ENCODE results near the gene STOM.
"Not testable (repeated sequence)": the region's sequence is repeated elsewhere in the genome, so short reads cannot be mapped to it uniquely, and the experiment has no call there.

STOM gene

DNA sequence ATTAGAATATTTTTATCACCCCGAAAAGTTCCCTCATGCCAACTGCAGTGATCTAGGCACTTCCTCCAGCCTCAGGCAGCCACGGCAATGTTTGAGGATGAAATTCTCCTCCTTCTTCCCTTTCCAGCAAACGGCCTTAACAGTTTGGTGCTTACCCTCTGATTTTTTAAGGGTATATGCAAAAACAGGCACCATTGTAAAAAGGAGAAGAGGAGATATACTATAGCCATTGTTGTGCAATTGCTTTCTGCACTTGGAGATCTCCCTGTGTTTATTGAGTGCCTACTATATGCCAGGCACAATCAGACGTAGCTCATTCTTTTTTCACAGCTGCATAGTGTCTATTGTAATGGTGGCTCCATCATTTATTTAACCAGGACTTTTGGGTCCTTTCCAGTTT lies 72.7 kb downstream of the STOM start:
- TF ChIP-seq Cebpa-rat (IDR thresholded peaks at IDR 0.05) = no peak
- no peak overlapping the region for H3K9ac ChIP-seq
- H3K27me3 ChIP-seq = no peaks in the 10 kb centered on the region
- no peak overlapping the region for H3K4me3 ChIP-seq
- H3K4me2 ChIP-seq = peak overlapping the region; percentile 98; the same call in 1 of the 2 replicates
- H3K4me1 ChIP-seq = peaks cover 79% of the 10 kb centered on the region
- H3K27ac ChIP-seq = no peak overlapping the region
- peaks cover 7% of the 10 kb centered on the region for H3K36me3 ChIP-seq
- no peaks in the 10 kb centered on the region for H4K20me1 ChIP-seq
- no peaks in the 10 kb centered on the region for H3K9me3 ChIP-seq

DNA sequence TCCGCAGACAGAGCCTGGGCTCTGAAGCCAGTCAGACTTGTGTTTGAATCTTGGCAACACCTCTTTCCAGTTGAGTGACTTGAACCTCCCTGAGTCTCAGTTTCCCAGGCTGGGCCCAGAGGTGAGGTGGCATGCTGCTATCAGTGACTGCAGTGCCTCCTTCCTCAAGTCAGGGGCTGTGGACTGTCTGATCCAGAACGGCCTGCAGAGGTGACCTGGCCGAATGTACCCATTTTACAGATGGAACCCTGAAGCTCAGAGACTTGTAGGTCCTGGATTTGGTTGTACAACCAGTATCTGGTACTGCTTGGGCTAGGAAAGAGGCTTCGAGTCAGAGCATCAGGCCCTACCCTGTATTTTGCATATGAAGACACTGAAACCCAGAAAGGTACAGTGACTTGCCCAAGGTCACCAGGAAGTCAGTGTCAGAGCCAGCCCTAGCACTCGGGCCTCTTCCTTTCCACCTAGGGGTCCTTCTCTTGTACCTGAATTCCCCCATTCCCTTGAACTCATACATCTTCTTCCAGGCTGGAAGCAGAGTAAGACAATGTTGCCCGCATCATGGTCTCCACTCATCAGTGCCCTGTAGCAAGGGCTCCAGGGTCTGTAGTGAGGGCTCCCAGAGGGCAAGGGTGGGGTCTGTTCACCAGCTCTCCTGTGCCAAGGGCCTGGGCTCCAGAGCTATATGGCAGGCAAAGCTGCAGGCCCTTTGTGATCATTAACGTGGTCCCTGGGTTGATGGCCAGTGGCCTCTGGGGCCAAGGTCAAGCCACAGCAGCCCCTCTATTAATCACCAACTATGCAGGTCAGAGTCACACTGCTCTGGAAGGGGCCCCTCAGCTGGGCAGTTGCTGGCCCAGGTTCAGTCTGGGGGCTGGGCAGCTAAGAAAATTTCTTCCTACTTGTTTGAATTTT lies 73.6 kb downstream of the STOM start:
- no peaks in the 10 kb centered on the region for H4K20me1 ChIP-seq
- H3K36me3 ChIP-seq = no peaks in the 10 kb centered on the region
- peak overlapping the region; percentile 21; the same call in 1 of the 2 replicates for H3K27ac ChIP-seq
- TF ChIP-seq Cebpa-rat (IDR thresholded peaks at IDR 0.05) = no peak
- 0 out of 2 replicates have a peak overlapping the region, but pooled peaks have one; percentile 12 for H3K4me2 ChIP-seq
- no peaks in the 10 kb centered on the region for H3K9me3 ChIP-seq
- H3K27me3 ChIP-seq = no peaks in the 10 kb centered on the region
- H3K4me1 ChIP-seq = peaks cover 88% of the 10 kb centered on the region
- no peak overlapping the region for H3K4me3 ChIP-seq
- H3K9ac ChIP-seq = no peak overlapping the region

DNA sequence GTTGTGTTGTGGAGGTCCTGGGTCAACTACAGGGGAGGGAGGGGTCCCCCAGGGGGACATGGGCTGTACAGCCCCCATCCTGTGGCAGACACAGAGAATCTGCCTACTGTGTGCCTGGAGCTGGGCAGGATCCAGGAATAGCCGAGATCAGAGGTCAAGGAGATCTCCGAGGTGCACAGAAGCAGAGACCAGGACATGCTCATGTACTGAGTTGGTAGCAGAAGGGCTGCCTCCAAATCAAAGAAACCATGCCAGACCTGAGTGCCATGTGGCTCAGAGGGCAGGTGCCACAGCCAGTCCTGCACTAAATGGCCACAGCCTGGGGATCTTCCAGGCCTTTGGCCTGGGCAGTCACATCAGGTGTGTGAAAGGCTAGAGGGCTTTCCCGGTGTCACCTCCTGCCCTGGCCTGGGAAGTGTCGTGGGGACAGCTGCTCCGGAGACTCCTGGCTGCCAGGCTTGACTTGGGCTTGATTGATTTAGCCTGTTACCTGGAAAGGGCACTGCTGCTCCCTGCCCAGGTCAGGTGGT lies 74.3 kb downstream of the STOM start:
- no peaks in the 10 kb centered on the region for H4K20me1 ChIP-seq
- no peaks in the 10 kb centered on the region for H3K36me3 ChIP-seq
- H3K4me3 ChIP-seq = no peak overlapping the region
- TF ChIP-seq Cebpa-rat (IDR thresholded peaks at IDR 0.05) = no peak
- H3K9ac ChIP-seq = no peak overlapping the region
- no peaks in the 10 kb centered on the region for H3K27me3 ChIP-seq
- no peaks in the 10 kb centered on the region for H3K9me3 ChIP-seq
- H3K4me2 ChIP-seq = no peak overlapping the region
- H3K4me1 ChIP-seq = peaks cover 83% of the 10 kb centered on the region
- 0 out of 2 replicates have a peak overlapping the region, but pooled peaks have one; percentile 26 for H3K27ac ChIP-seq

DNA sequence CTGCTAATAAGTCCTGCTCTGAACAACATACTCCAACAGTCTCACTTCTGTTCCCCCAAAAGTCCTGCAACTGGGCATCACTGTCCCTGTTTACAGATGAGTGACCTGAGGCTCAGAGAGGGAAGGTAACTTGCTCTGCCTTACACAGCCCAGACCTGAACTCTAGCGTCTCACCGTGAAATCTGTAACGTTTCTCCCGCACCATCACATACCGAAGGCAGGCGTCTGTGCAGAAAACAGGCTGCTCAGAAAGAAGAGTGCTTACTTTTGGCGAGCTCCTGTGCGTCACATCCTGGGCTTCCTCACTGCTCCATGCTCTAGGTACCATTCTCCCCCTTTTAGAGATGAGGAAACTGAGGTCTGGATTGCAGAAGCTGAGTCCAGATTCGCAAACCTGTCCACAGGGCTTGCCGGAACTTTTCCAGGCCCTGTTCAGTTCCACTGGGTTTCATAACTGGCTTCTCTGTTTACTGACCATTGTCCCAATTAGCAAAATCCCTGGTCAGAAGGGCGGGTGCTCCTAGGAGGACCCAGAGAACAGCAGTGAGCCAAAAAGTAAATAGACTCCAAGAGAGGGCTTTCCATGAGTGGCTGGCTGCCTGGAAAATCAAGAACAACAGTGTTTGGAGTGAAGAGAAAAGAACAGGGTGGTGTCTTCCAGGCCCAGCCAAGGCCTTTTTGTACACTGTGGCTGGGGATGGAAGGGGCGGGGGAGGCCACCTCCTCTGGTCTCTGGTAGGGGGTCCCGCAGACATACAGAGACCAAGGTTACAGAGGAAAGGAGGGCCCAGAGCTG lies 75.0 kb downstream of the STOM start:
- no peak for TF ChIP-seq Cebpa-rat (IDR thresholded peaks at IDR 0.05)

DNA sequence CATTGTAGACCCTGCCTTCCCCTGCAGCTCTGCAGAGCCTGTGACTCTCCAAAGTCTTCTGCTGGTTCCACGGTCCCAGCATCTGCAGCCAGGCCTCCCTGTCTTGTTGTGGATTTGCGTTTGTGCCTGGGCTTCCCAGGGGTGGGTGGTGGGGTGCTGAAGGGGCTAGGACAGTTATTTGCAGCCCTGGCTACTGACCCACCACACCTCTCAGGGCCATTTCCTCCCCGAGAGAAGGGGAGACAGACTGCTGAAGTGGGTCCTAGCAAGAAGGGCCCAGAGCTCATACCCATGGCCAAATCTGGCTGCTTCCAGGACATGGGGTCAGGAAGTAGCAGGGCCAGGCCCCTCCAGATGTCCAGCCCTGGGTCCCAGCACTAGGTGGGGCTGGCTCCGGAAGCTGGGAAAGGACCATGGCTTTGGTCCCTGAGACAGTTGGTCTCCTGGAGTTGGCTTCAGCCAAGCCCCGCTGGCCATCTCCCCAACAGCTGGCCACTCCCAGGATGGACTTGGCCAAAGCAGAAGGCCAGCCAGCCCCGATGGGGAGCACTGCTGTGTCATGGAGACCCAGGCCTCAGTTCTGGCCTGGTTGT lies 75.8 kb downstream of the STOM start:
- Histone ChIP-seq H3K4me2 (peak overlapping the region; percentile 27), H4K20me1 (no peaks in the 10 kb centered on the region), H3K27ac (peak overlapping the region; percentile 51; the same call in 1 of the 2 replicates), H3K4me1 (peaks cover 83% of the 10 kb centered on the region), H3K9me3 (no peaks in the 10 kb centered on the region), H3K4me3 (no peak overlapping the region), H3K36me3 (no peaks in the 10 kb centered on the region), H3K9ac (peak overlapping the region; percentile 24; the same call in 1 of the 2 replicates), H3K27me3 (no peaks in the 10 kb centered on the region)
- no peak for TF ChIP-seq Cebpa-rat (IDR thresholded peaks at IDR 0.05)

More for the DNA sequence above, 75.0 kb downstream of the STOM start:
- H3K4me3 ChIP-seq = no peak overlapping the region
- no peaks in the 10 kb centered on the region for H3K27me3 ChIP-seq
- H4K20me1 ChIP-seq = no peaks in the 10 kb centered on the region
- no peak overlapping the region for H3K9ac ChIP-seq
- no peaks in the 10 kb centered on the region for H3K9me3 ChIP-seq
- no peak overlapping the region for H3K4me2 ChIP-seq
- H3K4me1 ChIP-seq = peaks cover 80% of the 10 kb centered on the region
- H3K36me3 ChIP-seq = no peaks in the 10 kb centered on the region
- H3K27ac ChIP-seq = 0 out of 2 replicates have a peak overlapping the region, but pooled peaks have one; percentile 26

DNA sequence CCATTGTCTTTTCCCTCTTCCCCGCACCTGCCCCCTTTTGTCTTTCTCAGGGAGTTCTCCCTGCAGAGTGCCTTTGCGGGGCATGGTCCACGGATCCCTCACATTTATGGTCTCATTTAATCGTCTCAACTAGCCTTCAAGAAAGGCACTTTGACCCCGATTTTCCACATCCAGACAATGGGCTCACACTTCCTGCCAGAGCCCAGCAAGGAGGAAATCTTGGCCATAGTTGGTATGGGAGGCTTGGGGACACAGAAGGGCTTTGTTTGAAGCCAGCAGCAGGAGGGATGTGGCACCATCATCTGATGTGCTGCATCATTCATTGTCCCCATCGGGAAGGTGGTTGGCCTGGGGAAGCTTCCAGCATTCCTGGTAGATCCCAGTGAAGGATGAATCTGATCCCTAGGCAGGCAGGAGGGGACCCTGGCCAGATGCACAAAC lies 77.2 kb downstream of the STOM start:
- H3K4me3 ChIP-seq = no peak overlapping the region
- H3K4me2 ChIP-seq = no peak overlapping the region
- H3K9ac ChIP-seq = no peak overlapping the region
- H3K27me3 ChIP-seq = no peaks in the 10 kb centered on the region
- no peak for TF ChIP-seq Cebpa-rat (IDR thresholded peaks at IDR 0.05)
- no peak overlapping the region for H3K27ac ChIP-seq
- no peaks in the 10 kb centered on the region for H4K20me1 ChIP-seq
- H3K36me3 ChIP-seq = no peaks in the 10 kb centered on the region
- peaks cover 83% of the 10 kb centered on the region for H3K4me1 ChIP-seq
- no peaks in the 10 kb centered on the region for H3K9me3 ChIP-seq

DNA sequence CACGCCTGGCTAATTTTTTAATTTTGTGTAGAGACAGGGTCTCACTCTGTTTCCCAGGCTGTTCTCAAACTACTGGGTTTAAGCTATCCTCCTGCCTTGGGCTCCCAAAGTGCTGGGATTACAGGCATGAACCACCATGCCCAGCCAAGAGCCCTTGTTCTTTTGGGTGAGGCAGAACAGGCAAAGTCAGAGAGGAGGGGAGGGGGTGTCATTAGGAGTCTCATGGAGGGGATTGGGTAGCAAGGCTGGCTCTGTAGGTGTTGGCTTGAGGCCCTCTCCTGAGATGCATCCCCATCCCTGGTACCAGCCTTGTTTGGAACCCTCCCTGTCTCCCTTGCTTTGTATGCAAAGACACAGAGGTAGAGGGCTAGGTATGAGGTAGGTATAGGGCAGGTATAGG lies 78.0 kb downstream of the STOM start:
- no peak for TF ChIP-seq Cebpa-rat (IDR thresholded peaks at IDR 0.05)
- H3K4me1 ChIP-seq = peaks cover 83% of the 10 kb centered on the region

DNA sequence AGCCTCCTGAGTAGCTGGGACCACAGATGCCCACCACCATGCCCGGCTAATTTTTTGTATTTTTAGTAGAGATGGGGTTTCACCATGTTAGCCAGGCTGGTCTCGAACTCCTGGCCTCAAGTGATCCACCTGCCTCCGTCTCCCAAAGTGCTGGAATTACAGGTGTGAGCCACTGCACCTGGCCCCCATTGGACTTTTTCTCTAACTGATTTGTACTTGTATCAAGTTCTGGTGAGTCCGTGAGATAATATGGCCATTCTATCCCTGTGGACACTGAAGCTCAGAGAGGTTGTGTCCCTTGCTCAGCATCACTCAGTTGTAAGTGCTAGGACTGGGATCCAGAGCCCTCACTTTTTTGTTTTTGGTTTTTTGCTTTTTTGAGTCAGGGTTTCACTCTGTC lies 78.5 kb downstream of the STOM start:
- H3K9ac ChIP-seq, H3K27me3 ChIP-seq, H4K20me1 ChIP-seq, H3K27ac ChIP-seq, H3K36me3 ChIP-seq, H3K9me3 ChIP-seq, H3K4me3 ChIP-seq: not testable (repeated sequence)
- H3K4me2 ChIP-seq = peak overlapping the region; percentile 1; the same call in 1 of the 2 replicates
- peaks cover 83% of the 10 kb centered on the region for H3K4me1 ChIP-seq

More for the DNA sequence above, 78.0 kb downstream of the STOM start:
- Histone ChIP-seq H4K20me1 (no peaks in the 10 kb centered on the region), H3K27me3 (no peaks in the 10 kb centered on the region), H3K36me3 (no peaks in the 10 kb centered on the region), H3K9ac (no peak overlapping the region), H3K4me3 (no peak overlapping the region), H3K27ac (no peak overlapping the region), H3K9me3 (no peaks in the 10 kb centered on the region), H3K4me2 (peak overlapping the region; percentile 1; the same call in 1 of the 2 replicates)

DNA sequence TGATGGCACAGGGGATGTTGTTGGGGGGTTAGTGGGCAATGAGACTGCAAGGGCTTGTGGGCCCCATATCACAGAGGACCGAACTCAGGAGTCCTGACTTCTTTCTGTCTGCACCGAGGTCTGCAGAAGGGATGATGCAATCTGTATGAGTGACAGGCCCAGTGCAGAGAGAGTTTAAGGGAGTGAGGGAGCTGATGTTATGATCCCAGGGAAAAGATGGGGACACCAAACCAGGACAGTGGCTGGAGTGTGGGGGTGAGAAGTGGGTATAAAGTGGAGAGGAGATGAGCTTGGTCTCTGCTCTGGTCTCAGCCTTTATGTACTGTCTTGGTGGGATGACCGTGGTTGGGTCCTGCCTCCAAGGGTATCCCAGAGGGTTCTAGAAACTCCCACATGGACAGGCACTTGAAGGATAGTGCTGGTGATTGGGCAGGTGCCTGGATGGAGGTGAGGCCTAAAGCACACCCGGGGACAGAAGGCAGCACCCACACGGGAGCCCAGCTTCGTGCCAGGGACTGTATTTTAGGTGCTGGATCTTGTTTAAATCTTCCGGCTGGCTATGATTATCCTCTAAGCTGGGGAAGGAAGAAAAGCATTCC lies 80.2 kb downstream of the STOM start:
- peak; percentile 63; the same call in 1 of the 2 replicates for TF ChIP-seq Cebpa-rat (IDR thresholded peaks at IDR 0.05)
- Histone ChIP-seq H3K4me3 (no peak overlapping the region), H3K4me1 (peaks cover 87% of the 10 kb centered on the region), H3K27ac (peak overlapping the region; percentile 76), H3K9me3 (no peaks in the 10 kb centered on the region), H3K9ac (no peak overlapping the region), H3K27me3 (no peaks in the 10 kb centered on the region), H3K4me2 (peak overlapping the region; percentile 94), H3K36me3 (no peaks in the 10 kb centered on the region), H4K20me1 (no peaks in the 10 kb centered on the region)
